Activated naive CD4-positive, alpha-beta T cell treated with anti-CD3 and anti-CD28 coated beads, Interleukin-2, amount 50 U/mL, for 72 hours (primary cell): ENCODE results near the gene CDCA8. TPM values are rescaled to one million over a fixed set of nuclear protein-coding genes. Genes with fewer than 3 reads are reported as not detected.
A peak's percentile ranks its signal among the peaks of the same experiment; 100 is the strongest.

ENCODE experiments used
- ATAC-seq, 2 donors: fragments of 150-1000 bp; cut with Tn5 transposase; 2 replicates each; pipeline ENCODE4 v1.10.0; 2021; ENCODE audit warnings: mild to moderate bottlenecking in 2 of 2, moderate library complexity in 2 of 2
- DNase-seq, 2 donors: peaks; one replicate each; pipeline ENCODE4 v3.0.0; 2021 to 2022; ENCODE audit warnings: low spot score in 2 of 2
- H3K27ac Mint-ChIP-seq, 2 donors: one replicate each; pipeline ENCODE4 v1.8.0; 2022; ENCODE audit warnings: mild to moderate bottlenecking in 2 of 2, mixed read lengths in 2 of 2
- H3K36me3 Mint-ChIP-seq, 2 donors: one replicate each; pipeline ENCODE4 v1.8.0; 2022; ENCODE audit warnings: mixed read lengths in 2 of 2
- H3K9me3 Mint-ChIP-seq, 2 donors: one replicate each; pipeline ENCODE4 v1.8.0; 2022; ENCODE audit warnings: mixed read lengths in 2 of 2
- total RNA-seq, 2 donors: library from RNA; stranded (reverse); gene quantifications; one replicate each; pipeline ENCODE4 v1.2.3, GENCODE V29; 2022

The CDCA8 gene
- total RNA-seq, 2 donors from 2014 or later, result 60.7 to 82.2 TPM

GRCh38 chr1:37741130-37741529 lies 48.8 kb downstream of the CDCA8 start:
- ATAC-seq (no peak), DNase-seq (no peak)
- Mint-ChIP-seq H3K36me3 (peaks cover 0 to 5% of the 10 kb centered on the region in 2 donors), H3K9me3 (no peaks in the 10 kb centered on the region), H3K27ac (no peak overlapping the region)

GRCh38 chr1:37741662-37742061 lies 49.3 kb downstream of the CDCA8 start:
- peaks cover 0 to 2% of the 10 kb centered on the region in 2 donors for H3K9me3 Mint-ChIP-seq
- no peak for DNase-seq
- peaks cover 0 to 5% of the 10 kb centered on the region in 2 donors for H3K36me3 Mint-ChIP-seq
- ATAC-seq, result no peak
- H3K27ac Mint-ChIP-seq, result no peak overlapping the region

- no peaks in the 10 kb centered on the region for H3K36me3 Mint-ChIP-seq
- H3K27ac Mint-ChIP-seq, result no peak overlapping the region
- H3K9me3 Mint-ChIP-seq, result peaks cover 0 to 5% of the 10 kb centered on the region in 2 donors
- ATAC-seq (no peak), DNase-seq (no peak)
Measured at GRCh38 chr1:37746806-37747205, 54.5 kb downstream of the CDCA8 start.

- no peaks in the 10 kb centered on the region for H3K36me3 Mint-ChIP-seq
- H3K27ac Mint-ChIP-seq, result no peak overlapping the region
- no peak for DNase-seq
- peaks cover 0 to 5% of the 10 kb centered on the region in 2 donors for H3K9me3 Mint-ChIP-seq
- no peak for ATAC-seq
Measured at GRCh38 chr1:37748565-37748964, 56.2 kb downstream of the CDCA8 start.

GRCh38 chr1:37752213-37752582 lies 59.9 kb downstream of the CDCA8 start:
- Mint-ChIP-seq H3K36me3 (no peaks in the 10 kb centered on the region), H3K9me3 (no peaks in the 10 kb centered on the region), H3K27ac (no peak overlapping the region)
- no peak for DNase-seq
- ATAC-seq, result no peak

GRCh38 chr1:37752583-37753471 lies 60.5 kb downstream of the CDCA8 start:
- no peaks in the 10 kb centered on the region for H3K36me3 Mint-ChIP-seq
- H3K27ac Mint-ChIP-seq, result no peak overlapping the region
- DNase-seq, result peak in 1 of 2 donors; percentile 58
- peak; percentile 25 to 38 for ATAC-seq
- no peaks in the 10 kb centered on the region for H3K9me3 Mint-ChIP-seq

- no peaks in the 10 kb centered on the region for H3K9me3 Mint-ChIP-seq
- DNase-seq (no peak), ATAC-seq (no peak)
- no peaks in the 10 kb centered on the region for H3K36me3 Mint-ChIP-seq
- no peak overlapping the region for H3K27ac Mint-ChIP-seq
Measured at GRCh38 chr1:37753473-37754321, 61.4 kb downstream of the CDCA8 start.

GRCh38 chr1:37755290-37755689 lies 63.0 kb downstream of the CDCA8 start:
- ATAC-seq (peak; percentile 92 to 93), DNase-seq (peak in 1 of 2 donors; percentile 49)
- no peaks in the 10 kb centered on the region for H3K9me3 Mint-ChIP-seq
- no peaks in the 10 kb centered on the region for H3K36me3 Mint-ChIP-seq
- peak overlapping the region in 1 of 2 donors; percentile 57 for H3K27ac Mint-ChIP-seq

GRCh38 chr1:37755951-37756560 lies 63.7 kb downstream of the CDCA8 start:
- no peak overlapping the region for H3K27ac Mint-ChIP-seq
- H3K36me3 Mint-ChIP-seq, result no peaks in the 10 kb centered on the region
- DNase-seq (no peak), ATAC-seq (no peak)
- no peaks in the 10 kb centered on the region for H3K9me3 Mint-ChIP-seq

Other genes with a start within 250 kb of the CDCA8 start
- gene ZC3H12A, start 217.9 kb upstream of the CDCA8 start, total RNA-seq, result 10 to 100 TPM; 30.2 to 58.6 TPM
- gene MEAF6, start 177.8 kb upstream of the CDCA8 start, total RNA-seq, result 10 to 100 TPM; 48.0 to 66.8 TPM
- 10 to 100 TPM; 22.1 to 29.5 TPM for gene SNIP1, start 138.2 kb upstream of the CDCA8 start, total RNA-seq
- not detected for gene DNALI1, start 135.6 kb upstream of the CDCA8 start, total RNA-seq
- gene GNL2, start 96.6 kb upstream of the CDCA8 start, total RNA-seq, result 10 to 100 TPM; 70.3 to 75.7 TPM
- not detected for gene RSPO1, start 57.6 kb upstream of the CDCA8 start, total RNA-seq
- gene EPHA10, start 72.6 kb downstream of the CDCA8 start, total RNA-seq, result 1 to 10 TPM in 1 of 2 donors, under 1 TPM in 1; 0.14 to 3.0 TPM
- 1 to 10 TPM; 1.0 to 3.1 TPM for gene MANEAL, start 101.3 kb downstream of the CDCA8 start, total RNA-seq
- 10 to 100 TPM; 18.8 to 21.4 TPM for gene C1orf122, start 115.3 kb downstream of the CDCA8 start, total RNA-seq
- 10 to 100 TPM; 25.7 to 39.3 TPM for gene YRDC, start 115.7 kb downstream of the CDCA8 start, total RNA-seq
- gene MTF1, start 167.1 kb downstream of the CDCA8 start, total RNA-seq, result 10 to 100 TPM; 21.0 to 23.4 TPM